Ovary (tissue), 3 donors: ENCODE results near the gene GRID1.

ENCODE experiments used
- CTCF ChIP-seq, 3 donors: fragments of 450-650 bp in 2 of 3; fragments of 200-600 bp in 1 of 3; IDR thresholded peaks; one replicate each; pipeline versions ENCODE4 v1.5.1 to v1.8.0; 2016 to 2022; ENCODE audit warnings: antibody characterized with exemption in 3 of 3, mild to moderate bottlenecking in 1 of 3
- POLR2A ChIP-seq: fragments of 450-650 bp; IDR thresholded peaks from one replicate; pipeline ENCODE4 v1.6.1; 2017; ENCODE audit warnings: antibody characterized with exemption, mild to moderate bottlenecking, moderate library complexity
- donor health status: DM: no; HTN: no; CAD: no.

GRCh38 chr10:86267286-86268195 lies 99.1 kb downstream of the GRID1 start:
- no peak for TF ChIP-seq POLR2A
- no peak for TF ChIP-seq CTCF (IDR thresholded peaks at IDR 0.05)
